AG10803 (cell line): ENCODE results near the gene C4orf50.

ENCODE experiments used
- DNase-seq: peaks from one replicate; pipeline ENCODE4 v3.0.0; 2010; ENCODE audit warnings: low read depth
- H3K4me3 ChIP-seq: 2 replicates; pipeline ENCODE4 v1.5.1; 2011; ENCODE audit warnings: mild to moderate bottlenecking, low read length, control low read depth
- CTCF ChIP-seq: conservative IDR thresholded peaks from 2 replicates; pipeline ENCODE4 v1.5.1; 2011; ENCODE audit warnings: mild to moderate bottlenecking, low read length, control low read depth, inconsistent platforms

C4orf50 gene

DNA sequence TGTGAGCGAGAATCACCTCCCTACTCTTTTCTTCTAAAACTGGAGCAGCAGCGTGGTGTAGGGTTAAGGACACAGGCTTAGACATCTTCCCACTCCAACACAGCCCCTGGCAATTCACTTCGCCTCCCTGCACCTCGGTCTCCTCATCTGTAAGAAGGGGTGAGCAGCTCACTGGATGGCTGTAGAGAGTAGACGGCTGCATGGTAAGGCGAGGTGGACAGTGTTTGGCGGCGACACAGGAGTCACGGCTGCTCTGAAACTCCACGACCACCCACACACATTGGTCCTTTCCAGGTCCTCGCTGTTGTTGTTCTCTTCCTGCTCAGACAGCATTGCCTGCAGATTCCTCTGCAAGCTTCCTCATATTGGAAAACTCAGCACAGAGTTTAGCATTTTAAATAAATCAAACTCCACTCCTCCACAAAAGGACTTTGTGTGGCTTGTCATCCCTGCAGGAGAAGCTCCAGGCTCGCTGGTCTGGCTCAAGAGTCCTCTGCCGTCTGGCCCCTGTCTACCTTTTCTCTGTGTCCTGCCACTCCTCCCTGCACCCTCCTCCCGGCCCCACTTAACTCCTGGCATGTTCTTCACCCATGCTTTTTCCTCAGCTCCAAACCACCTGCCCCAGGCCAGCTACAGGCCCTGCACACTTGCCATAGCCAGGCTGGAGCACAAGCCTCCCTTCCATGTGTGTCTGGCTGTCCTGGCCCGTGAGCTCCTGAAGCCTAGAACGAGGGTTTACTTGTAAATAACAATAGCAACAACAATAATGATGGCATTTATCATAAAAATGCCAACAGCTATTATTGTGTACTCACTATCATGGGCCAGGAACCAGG, 84.0 kb downstream of the C4orf50 start:
- DNase-seq: no peak
- TF ChIP-seq CTCF: no peak
- H3K4me3 ChIP-seq: no peak overlapping the region

GRCh38 chr4:5933116-5933515, 85.1 kb downstream of the C4orf50 start:
- H3K4me3 ChIP-seq: no peak overlapping the region
- DNase-seq: no peak
- no peak for TF ChIP-seq CTCF

DNA sequence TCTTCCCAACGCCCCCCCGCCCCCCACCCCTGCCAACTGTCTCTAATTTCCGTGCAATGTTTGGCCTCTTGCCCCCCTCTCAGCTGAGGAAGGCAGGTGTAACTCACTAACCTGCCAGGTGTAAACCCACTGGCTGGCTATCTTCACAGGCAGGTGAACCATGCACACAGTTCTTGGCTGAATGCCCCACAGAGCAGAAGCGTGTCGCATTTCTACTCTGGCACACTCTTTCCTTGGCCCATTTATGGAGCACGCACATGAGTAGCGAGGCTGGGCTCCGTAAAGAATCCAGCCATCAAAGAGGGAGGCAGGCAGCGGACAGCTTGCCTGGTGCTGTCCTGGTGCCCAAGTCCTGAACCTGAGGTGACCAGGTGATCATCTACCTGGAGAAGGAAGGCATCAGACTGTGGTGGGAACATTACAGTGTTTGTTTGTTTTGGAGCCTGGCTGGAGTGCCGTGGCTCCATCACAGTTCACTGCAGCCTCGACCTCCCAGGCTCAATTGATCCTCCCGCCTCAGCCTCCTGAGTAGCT, 86.1 kb downstream of the C4orf50 start:
- DNase-seq: no peak
- TF ChIP-seq CTCF: no peak
- H3K4me3 ChIP-seq: no peak overlapping the region

- no peak for DNase-seq
- no peak overlapping the region for H3K4me3 ChIP-seq
- no peak for TF ChIP-seq CTCF
Measured at GRCh38 chr4:5931526-5931925, 86.7 kb downstream of the C4orf50 start.

DNA sequence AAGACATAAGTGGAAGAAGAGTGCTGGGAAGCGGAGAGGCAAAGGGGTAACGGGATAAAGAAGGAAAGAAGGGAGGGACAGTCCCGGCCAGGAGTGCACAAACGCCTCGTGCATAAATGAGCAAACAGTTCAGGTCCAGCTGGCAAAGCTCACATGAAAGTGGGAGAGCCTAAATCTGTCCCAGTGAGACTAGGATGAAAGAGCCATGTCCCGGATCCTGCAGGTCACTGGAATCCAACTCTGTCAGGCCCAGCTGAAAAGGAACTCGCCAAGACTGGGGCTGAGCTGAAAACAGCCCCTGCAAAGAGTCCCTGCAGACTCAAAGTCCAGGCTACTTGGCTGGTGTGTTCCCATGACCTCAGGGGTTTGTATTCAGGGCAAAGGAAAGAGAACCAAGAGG, 87.4 kb downstream of the C4orf50 start:
- DNase-seq: no peak
- H3K4me3 ChIP-seq: no peak overlapping the region
- no peak for TF ChIP-seq CTCF

DNA sequence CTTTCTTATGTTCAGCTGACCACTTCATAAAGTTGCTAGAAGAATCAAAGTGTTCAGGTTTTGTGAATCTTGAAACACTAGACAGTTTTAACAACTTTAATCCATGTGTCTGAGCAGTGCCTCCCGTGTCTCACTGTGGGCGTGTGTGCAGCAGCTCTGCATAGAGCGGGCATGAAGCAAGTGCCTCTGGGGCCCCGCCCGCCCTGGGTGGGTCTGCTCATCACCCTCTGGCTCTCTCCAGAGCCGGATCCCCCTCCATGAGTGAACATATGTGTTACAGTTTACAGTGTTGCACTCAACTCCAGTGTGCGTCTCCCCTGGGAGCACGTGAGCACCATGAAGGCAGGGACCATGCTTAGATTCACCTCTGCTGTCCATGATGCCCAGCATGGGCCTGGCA, 87.8 kb downstream of the C4orf50 start:
- no peak for DNase-seq
- H3K4me3 ChIP-seq: no peak overlapping the region
- no peak for TF ChIP-seq CTCF

- no peak for TF ChIP-seq CTCF
- H3K4me3 ChIP-seq: no peak overlapping the region
- no peak for DNase-seq
Measured at GRCh38 chr4:5928844-5929420, 89.3 kb downstream of the C4orf50 start.
